H1 (cell line): ENCODE data around the gene CLINT1.

Experiments
- BRCA1 ChIP-seq: IDR thresholded peaks from 2 replicates; pipeline ENCODE4 v1.6.1; 2012; ENCODE audit warnings: low read depth, low read length, improper control_type of control experiment
- CTCF ChIP-seq, 3 experiments: IDR thresholded peaks; 1 replicate in 2 of 3; 2 replicates in 1 of 3; pipeline versions ENCODE4 v1.5.1 to v1.6.1; 2011; ENCODE audit warnings: low read length in 3 of 3, mild to moderate bottlenecking in 3 of 3, inconsistent platforms in 2 of 3, low read depth in 1 of 3, moderate library complexity in 1 of 3; ENCODE audit not compliant: insufficient read depth in 1 of 3; ENCODE audit errors: control extremely low read depth in 1 of 3
- EZH2 ChIP-seq: fragments of 200-600 bp; sonication (generic); IDR thresholded peaks from 2 replicates; pipeline ENCODE4 v1.7.1; 2012; ENCODE audit warnings: low read depth, mild to moderate bottlenecking, moderate library complexity, low read length, inconsistent platforms; ENCODE audit not compliant: severe bottlenecking
- GABPA ChIP-seq: IDR thresholded peaks from 2 replicates; pipeline ENCODE4 v1.6.1; 2011; ENCODE audit warnings: mild to moderate bottlenecking, low read length, moderate library complexity, borderline replicate concordance; ENCODE audit not compliant: insufficient read depth
- POLR2A ChIP-seq, 2 experiments: IDR thresholded peaks; 1 replicate in 1 of 2; 2 replicates in 1 of 2; pipeline ENCODE4 v1.6.1; 2011; ENCODE audit warnings: low read depth in 2 of 2, low read length in 2 of 2, mild to moderate bottlenecking in 2 of 2; ENCODE audit errors: control extremely low read depth in 1 of 2
- POLR2AphosphoS5 ChIP-seq: IDR thresholded peaks from 2 replicates; pipeline ENCODE4 v1.6.1; 2011; ENCODE audit warnings: low read depth, low read length
- RBBP5 ChIP-seq: IDR thresholded peaks from 2 replicates; pipeline ENCODE4 v1.7.1; 2012; ENCODE audit warnings: low read depth, mild to moderate bottlenecking, inconsistent platforms, low read length, moderate library complexity, borderline replicate concordance

- TF ChIP-seq GABPA (no peak), CTCF (IDR thresholded peaks at IDR 0.05; ENCODE audit: control extremely low read depth in 1 of 3, insufficient read depth in 1 of 3, low read depth in 1 of 3, low read length in 3 of 3) (no peak), POLR2A (IDR thresholded peaks at IDR 0.05; ENCODE audit: control extremely low read depth in 1 of 2, low read depth in 2 of 2, low read length in 2 of 2) (no peak), BRCA1 (no peak), POLR2AphosphoS5 (no peak), EZH2 (no peak), RBBP5 (no peak)
These were observed 41.7 kb upstream of the CLINT1 start for GRCh38 chr5:157900644-157901043.
